ENCODE results near the gene CCL28. TPM values are rescaled to one million over a fixed set of nuclear protein-coding genes. Genes with fewer than 3 reads are reported as not detected.
"Not testable (repeated sequence)": the region's sequence is repeated elsewhere in the genome, so short reads cannot be mapped to it uniquely, and the experiment has no call there.

Gene CCL28
- polyA plus RNA-seq, 3 donors: 1.9 to 2.7 (median 2.4) TPM

- WGBS, 3 donors: 83 to 94% (median 89%) methylated on average over 2 of the region's 2 CpGs
- not testable (repeated sequence) for H3K27ac ChIP-seq (ENCODE audit: low read depth, low read length)
These were observed 47.0 kb downstream of the CCL28 start for GRCh38 chr5:43365155-43365554.

- 40 to 57% (median 50%) methylated on average over 2 of the region's 2 CpGs for WGBS, 3 donors
- H3K27ac ChIP-seq (ENCODE audit: low read depth, low read length): no peak overlapping the region
These were observed 48.6 kb downstream of the CCL28 start for GRCh38 chr5:43363445-43364152.

- 78 to 84% (median 80%) methylated on average over 3 of the region's 3 CpGs for WGBS, 3 donors
- H3K27ac ChIP-seq (ENCODE audit: low read depth, low read length): no peak overlapping the region
These were observed 49.3 kb downstream of the CCL28 start for GRCh38 chr5:43362725-43363435.

DNA sequence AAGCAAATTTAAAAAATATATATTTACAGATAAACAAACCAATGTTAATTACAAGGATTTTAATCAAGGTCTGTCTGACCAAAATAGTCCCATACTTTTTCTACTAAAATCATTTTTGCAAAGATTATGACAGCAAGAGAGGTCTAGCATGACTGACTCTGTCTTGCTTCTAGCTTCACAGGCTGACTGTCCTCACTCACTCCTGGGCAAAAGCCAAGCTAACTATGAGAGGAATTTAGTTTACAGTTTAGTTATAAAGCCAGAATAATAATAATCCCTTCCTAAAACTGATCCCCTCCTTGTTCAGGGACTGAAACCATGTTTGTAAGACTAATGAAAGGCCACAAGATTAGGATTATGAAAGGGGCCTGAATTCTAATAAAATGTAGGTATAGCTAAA lies 53.5 kb downstream of the CCL28 start:
- H3K27ac ChIP-seq (ENCODE audit: low read depth, low read length): no peak overlapping the region

- WGBS, 3 donors: 33 to 35% (median 33%) methylated on average over 3 of the region's 3 CpGs
These were observed 53.9 kb downstream of the CCL28 start for GRCh38 chr5:43358301-43358700.

DNA sequence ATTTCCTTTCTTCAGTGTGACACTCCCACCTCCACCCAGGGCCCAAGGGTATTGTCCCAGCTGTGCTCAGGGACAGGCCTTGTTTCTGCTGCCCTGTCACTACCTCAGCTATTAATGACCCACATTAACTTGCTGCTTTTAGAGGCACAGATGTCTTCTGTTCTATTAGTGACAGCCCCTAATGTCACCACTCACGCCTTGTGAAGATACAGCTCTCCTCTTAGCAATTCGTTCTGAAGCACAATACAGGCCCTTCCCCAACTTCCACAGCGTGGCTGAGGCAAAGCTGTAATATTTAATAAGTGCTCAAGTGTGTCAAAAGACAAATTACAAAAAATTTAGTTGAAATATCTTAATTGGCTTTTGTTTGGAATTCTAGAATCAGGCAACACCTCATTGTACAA lies 54.3 kb downstream of the CCL28 start:
- WGBS, 3 donors: 52 to 61% (median 58%) methylated on average over 3 of the region's 3 CpGs
- no peak overlapping the region for H3K27ac ChIP-seq (ENCODE audit: low read depth, low read length)

More at GRCh38 chr5:43358301-43358700, 53.9 kb downstream of the CCL28 start:
- H3K27ac ChIP-seq (ENCODE audit: low read depth, low read length): no peak overlapping the region

- WGBS, 3 donors: 59 to 76% (median 73%) methylated on average over 2 of the region's 2 CpGs
These were observed 55.1 kb downstream of the CCL28 start for GRCh38 chr5:43357067-43357466.

DNA sequence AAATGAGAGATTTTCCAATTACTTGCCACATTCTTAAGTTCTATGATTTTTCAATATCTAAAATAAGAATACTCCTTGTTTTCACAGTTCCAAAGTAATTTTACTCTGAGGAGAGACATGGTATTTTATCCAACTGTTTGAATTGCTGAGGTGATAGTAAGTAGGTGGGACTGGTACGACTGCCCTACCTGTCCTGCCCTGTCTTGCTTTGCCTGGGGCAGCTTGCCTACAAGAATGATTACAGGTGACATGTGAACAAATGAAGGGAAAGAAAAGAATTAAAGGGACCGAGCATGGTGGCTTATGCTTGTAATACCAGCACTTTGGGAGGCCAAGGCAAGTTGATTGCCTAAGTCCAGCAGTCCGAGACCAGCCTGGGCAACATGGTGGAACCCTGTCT lies 57.4 kb downstream of the CCL28 start:
- 86 to 93% (median 90%) methylated on average over 3 of the region's 3 CpGs for whole genome bisulfite sequencing, 3 donors

More at GRCh38 chr5:43357067-43357466, 55.1 kb downstream of the CCL28 start:
- H3K27ac ChIP-seq (ENCODE audit: low read depth, low read length): no peak overlapping the region

GRCh38 chr5:43353668-43354067 lies 58.5 kb downstream of the CCL28 start:
- no peak overlapping the region for H3K27ac ChIP-seq (ENCODE audit: low read depth, low read length)
- 82 to 97% (median 96%) methylated on average over 1 of the region's 1 CpG for WGBS, 3 donors

More for the DNA sequence above, 57.4 kb downstream of the CCL28 start:
- H3K27ac ChIP-seq (ENCODE audit: low read depth, low read length): no peak overlapping the region

DNA sequence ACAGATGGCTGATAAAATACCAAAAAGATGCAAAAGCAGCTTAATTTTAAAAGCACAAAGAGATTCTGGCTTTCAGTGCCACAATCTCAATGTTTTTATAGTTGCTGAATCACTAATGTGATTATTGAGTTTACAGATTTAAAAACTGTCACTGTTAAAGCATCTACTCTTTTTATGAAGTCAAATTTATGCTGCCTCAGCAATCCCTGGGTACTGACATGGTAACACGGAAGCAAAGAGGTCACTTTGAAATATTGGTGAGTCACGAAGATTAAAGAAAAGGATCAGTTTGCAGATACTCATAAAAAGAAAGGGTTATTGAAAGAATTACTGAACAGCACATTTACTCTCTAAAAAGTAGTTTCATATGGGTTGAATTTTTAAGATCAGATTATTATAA lies 59.3 kb downstream of the CCL28 start:
- H3K27ac ChIP-seq (ENCODE audit: low read depth, low read length): no peak overlapping the region
- 69 to 74% (median 72%) methylated on average over 2 of the region's 2 CpGs for WGBS, 3 donors

DNA sequence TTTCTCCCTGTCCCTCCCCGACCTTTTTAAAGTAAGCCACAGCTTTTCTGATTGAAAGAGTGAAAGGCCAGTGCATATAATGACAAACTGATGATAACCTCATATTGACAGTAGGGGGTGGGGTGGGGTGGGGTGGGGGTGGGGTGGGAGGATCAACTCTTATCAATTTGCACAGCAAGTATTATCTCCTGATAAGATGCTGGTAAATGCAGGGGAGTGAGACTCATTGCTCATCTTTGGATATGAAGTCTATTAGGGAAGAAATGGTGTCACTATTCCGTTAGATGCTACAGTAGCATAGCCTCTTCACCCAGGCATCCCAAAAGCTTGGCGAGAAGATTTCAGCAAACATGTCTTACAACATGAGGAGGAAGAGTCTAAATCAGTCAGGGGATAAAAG lies 60.1 kb downstream of the CCL28 start:
- 43 to 84% (median 76%) methylated on average over 3 of the region's 3 CpGs for WGBS, 3 donors
- H3K27ac ChIP-seq (ENCODE audit: low read depth, low read length): no peak overlapping the region

DNA sequence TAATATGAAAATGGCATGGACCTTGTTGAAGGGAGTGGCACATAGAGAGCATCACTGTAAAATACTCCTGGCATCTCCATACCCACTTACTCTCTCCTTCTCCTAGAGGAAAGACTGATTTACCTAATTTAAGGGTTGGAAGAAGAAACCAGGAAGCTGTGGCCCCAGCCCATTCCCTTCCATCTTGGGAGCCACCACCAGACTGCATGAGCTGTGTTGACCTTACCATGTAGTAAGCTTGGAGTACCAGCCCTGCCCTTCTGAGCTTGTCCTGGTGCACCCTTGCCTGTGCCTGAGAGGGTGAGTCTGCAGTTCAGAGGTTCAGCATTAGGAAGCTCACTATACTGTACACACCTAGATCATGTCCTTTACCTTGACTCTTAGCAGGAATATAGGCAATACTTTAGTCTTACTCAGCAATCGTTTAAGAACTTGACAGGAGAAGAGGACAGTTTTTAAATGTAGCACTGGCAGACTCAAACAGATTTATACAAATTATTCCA lies 63.3 kb downstream of the CCL28 start:
- WGBS, 3 donors: 79 to 85% (median 84%) methylated on average over 1 of the region's 1 CpG
- no peak overlapping the region for H3K27ac ChIP-seq (ENCODE audit: low read depth, low read length)

GRCh38 chr5:43348207-43348606 lies 64.0 kb downstream of the CCL28 start:
- WGBS, 3 donors: 41 to 87% (median 86%) methylated on average over 4 of the region's 4 CpGs
- no peak overlapping the region for H3K27ac ChIP-seq (ENCODE audit: low read depth, low read length)

DNA sequence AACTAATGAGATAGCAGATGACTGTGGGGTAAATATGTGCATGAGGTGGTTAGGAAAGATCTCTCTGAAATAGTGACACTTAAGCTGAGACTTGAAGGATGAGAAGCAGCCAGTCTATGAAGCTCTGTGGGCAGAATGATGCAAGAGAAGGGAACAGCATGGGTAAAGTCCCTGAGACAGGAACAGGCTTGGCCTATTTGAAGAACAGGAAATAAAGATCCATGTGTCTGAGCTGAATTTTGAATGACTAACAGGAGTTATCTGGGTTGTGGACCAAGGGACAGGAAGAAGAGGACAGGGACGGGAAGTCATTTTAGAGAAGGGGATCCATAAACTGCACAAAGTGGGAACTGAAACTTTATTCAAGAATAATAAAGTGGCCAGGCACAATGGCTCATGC lies 73.3 kb downstream of the CCL28 start:
- WGBS, 3 donors: 62 to 83% (median 83%) methylated on average over 1 of the region's 1 CpG
- no peak overlapping the region for H3K27ac ChIP-seq (ENCODE audit: low read depth, low read length)

- H3K27ac ChIP-seq (ENCODE audit: low read depth, low read length): no peak overlapping the region
- WGBS, 3 donors: 74 to 91% (median 87%) methylated on average over 2 of the region's 2 CpGs
These were observed 76.0 kb downstream of the CCL28 start for GRCh38 chr5:43336159-43336558.

DNA sequence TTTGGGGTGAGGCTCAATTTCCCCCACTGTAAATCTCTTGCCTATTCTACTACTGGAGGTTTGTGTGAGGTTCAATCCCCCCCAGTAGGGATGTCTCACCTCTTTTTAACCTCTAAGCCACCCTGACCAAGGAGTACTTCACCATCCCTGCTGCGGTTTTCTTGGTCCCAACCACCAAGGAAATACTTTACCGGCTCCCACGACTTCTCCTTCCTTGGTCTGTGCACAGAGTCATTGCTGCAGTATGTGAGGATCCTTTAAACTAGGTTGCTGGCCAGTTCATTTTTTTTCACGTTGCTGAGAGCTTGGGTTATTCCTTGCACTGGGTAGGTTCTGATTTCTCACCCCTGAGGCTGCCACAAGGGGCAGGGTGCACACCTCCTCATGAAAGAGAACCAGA lies 76.5 kb downstream of the CCL28 start:
- WGBS, 3 donors: 63 to 81% (median 76%) methylated on average over 4 of the region's 4 CpGs
- no peak overlapping the region for H3K27ac ChIP-seq (ENCODE audit: low read depth, low read length)

GRCh38 chr5:43332401-43332800 lies 79.8 kb downstream of the CCL28 start:
- H3K27ac ChIP-seq (ENCODE audit: low read depth, low read length): no peak overlapping the region
- WGBS, 3 donors: 73 to 86% (median 85%) methylated on average over 1 of the region's 1 CpG

Measured in adipose tissue (tissue), 3 donors.